DOHH2 (cell line): ENCODE results near the gene BRD7.

Experiments
- EZH2phosphoT487 ChIP-seq: fragments of 200-600 bp; sonication (generic); IDR thresholded peaks from 2 replicates; pipeline ENCODE4 v1.6.1; 2017; ENCODE audit warnings: borderline replicate concordance, mild to moderate bottlenecking, antibody characterized with exemption, low read length, moderate library complexity, mixed read lengths
- TF ChIP-seq, protein P1 (sequence below): fragments of 200-600 bp; sonication (generic); IDR thresholded peaks from one replicate; pipeline ENCODE4 v1.5.1; 2014; ENCODE audit warnings: antibody characterized with exemption, mild to moderate bottlenecking, low read depth, low read length; ENCODE audit not compliant: poor library complexity, severe bottlenecking

DNA sequence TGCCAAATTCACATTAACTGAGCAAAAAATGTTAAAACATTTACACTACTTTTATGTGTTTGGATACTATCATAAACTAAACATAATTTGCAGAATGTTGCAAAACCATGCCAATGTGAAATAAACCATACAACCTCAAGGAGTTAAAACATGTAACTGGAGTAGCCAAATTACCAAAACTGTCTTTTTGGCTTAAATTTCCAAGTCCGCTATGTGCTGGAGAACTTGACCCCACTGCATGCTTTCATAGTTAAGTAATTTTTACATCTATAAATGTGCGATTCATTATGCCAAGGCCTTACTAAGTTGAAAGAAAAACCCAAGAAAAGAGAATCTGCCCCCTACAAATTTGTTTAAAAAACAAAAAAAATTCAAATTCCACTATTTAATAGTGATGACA, 28.2 kb downstream of the BRD7 start:
- TF ChIP-seq, protein P1, sequence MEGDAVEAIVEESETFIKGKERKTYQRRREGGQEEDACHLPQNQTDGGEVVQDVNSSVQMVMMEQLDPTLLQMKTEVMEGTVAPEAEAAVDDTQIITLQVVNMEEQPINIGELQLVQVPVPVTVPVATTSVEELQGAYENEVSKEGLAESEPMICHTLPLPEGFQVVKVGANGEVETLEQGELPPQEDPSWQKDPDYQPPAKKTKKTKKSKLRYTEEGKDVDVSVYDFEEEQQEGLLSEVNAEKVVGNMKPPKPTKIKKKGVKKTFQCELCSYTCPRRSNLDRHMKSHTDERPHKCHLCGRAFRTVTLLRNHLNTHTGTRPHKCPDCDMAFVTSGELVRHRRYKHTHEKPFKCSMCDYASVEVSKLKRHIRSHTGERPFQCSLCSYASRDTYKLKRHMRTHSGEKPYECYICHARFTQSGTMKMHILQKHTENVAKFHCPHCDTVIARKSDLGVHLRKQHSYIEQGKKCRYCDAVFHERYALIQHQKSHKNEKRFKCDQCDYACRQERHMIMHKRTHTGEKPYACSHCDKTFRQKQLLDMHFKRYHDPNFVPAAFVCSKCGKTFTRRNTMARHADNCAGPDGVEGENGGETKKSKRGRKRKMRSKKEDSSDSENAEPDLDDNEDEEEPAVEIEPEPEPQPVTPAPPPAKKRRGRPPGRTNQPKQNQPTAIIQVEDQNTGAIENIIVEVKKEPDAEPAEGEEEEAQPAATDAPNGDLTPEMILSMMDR: no peak
- TF ChIP-seq EZH2phosphoT487: no peak
